GM21515 (cell line): Measurements from ENCODE around the gene ITGB1.

Experiments
- ATAC-seq: cut with Tn5 transposase; IDR thresholded peaks from one replicate; pipeline ENCODE4 v1.9.1; 2021; ENCODE audit not compliant: unreplicated experiment

ITGB1 gene

GRCh38 chr10:32890444-32890843 is 67.6 kb downstream of the ITGB1 start:
- ATAC-seq: no peak

GRCh38 chr10:32889631-32890212 is 68.3 kb downstream of the ITGB1 start:
- ATAC-seq: no peak

- ATAC-seq: no peak
These were observed 69.7 kb downstream of the ITGB1 start for GRCh38 chr10:32888161-32888927.

GRCh38 chr10:32887481-32887880 is 70.5 kb downstream of the ITGB1 start:
- ATAC-seq: no peak

GRCh38 chr10:32882076-32882475 is 76.0 kb downstream of the ITGB1 start:
- ATAC-seq: no peak

GRCh38 chr10:32878646-32879045 is 79.4 kb downstream of the ITGB1 start:
- ATAC-seq: no peak

GRCh38 chr10:32877915-32878314 is 80.1 kb downstream of the ITGB1 start:
- no peak for ATAC-seq

- ATAC-seq: no peak
These were observed 92.9 kb downstream of the ITGB1 start for GRCh38 chr10:32865170-32865569.

- ATAC-seq: no peak
These were observed 103.6 kb downstream of the ITGB1 start for GRCh38 chr10:32854435-32854834.

- ATAC-seq: no peak
These were observed 106.7 kb downstream of the ITGB1 start for GRCh38 chr10:32851301-32851700.
